ENCODE measurements around the gene PNPLA8.
A peak's percentile ranks its signal among the peaks of the same experiment; 100 is the strongest.

Gene PNPLA8

GRCh38 chr7:108455551-108455997, 70.4 kb downstream of the PNPLA8 start:
- no peak for TF ChIP-seq CTCF (IDR thresholded peaks at IDR 0.05; ENCODE audit: control insufficient read depth, insufficient read depth, low read depth, low read length, missing control alignments)
- peak overlapping the region; percentile 46 for H3K4me3 ChIP-seq (ENCODE audit: control insufficient read depth, low read depth, low read length)
- DNase-seq (ENCODE audit: low read depth) = no peak

- DNase-seq (ENCODE audit: low read depth) = no peak
- no peak for TF ChIP-seq CTCF (IDR thresholded peaks at IDR 0.05; ENCODE audit: control insufficient read depth, insufficient read depth, low read depth, low read length, missing control alignments)
- H3K4me3 ChIP-seq (ENCODE audit: control insufficient read depth, low read depth, low read length) = peak overlapping the region; percentile 42
Measured at GRCh38 chr7:108454674-108455550, 71.0 kb downstream of the PNPLA8 start.

GRCh38 chr7:108454317-108454673, 71.6 kb downstream of the PNPLA8 start:
- H3K4me3 ChIP-seq (ENCODE audit: control insufficient read depth, low read depth, low read length) = peak overlapping the region; percentile 42
- no peak for DNase-seq (ENCODE audit: low read depth)
- TF ChIP-seq CTCF (IDR thresholded peaks at IDR 0.05; ENCODE audit: control insufficient read depth, insufficient read depth, low read depth, low read length, missing control alignments) = no peak

- H3K4me3 ChIP-seq (ENCODE audit: control insufficient read depth, low read depth, low read length) = no peak overlapping the region
- TF ChIP-seq CTCF (IDR thresholded peaks at IDR 0.05; ENCODE audit: control insufficient read depth, insufficient read depth, low read depth, low read length, missing control alignments) = no peak
- DNase-seq (ENCODE audit: low read depth) = no peak
Measured at GRCh38 chr7:108453320-108453719, 72.6 kb downstream of the PNPLA8 start.

- no peak for DNase-seq (ENCODE audit: low read depth)
- TF ChIP-seq CTCF (IDR thresholded peaks at IDR 0.05; ENCODE audit: control insufficient read depth, insufficient read depth, low read depth, low read length, missing control alignments) = peak; percentile 58
- H3K4me3 ChIP-seq (ENCODE audit: control insufficient read depth, low read depth, low read length) = no peak overlapping the region
Measured at GRCh38 chr7:108452707-108453106, 73.2 kb downstream of the PNPLA8 start.

GRCh38 chr7:108451296-108451848, 74.6 kb downstream of the PNPLA8 start:
- no peak overlapping the region for H3K4me3 ChIP-seq (ENCODE audit: control insufficient read depth, low read depth, low read length)
- no peak for TF ChIP-seq CTCF (IDR thresholded peaks at IDR 0.05; ENCODE audit: control insufficient read depth, insufficient read depth, low read depth, low read length, missing control alignments)
- no peak for DNase-seq (ENCODE audit: low read depth)

Measured in AG09309 (cell line).